NCI-H510A (cell line): ENCODE measurements around the gene MYL1.

Experiments used
- DNase-seq: peaks from one replicate; lab custom pipeline; 2025; lab: John Stamatoyannopoulos, UW

MYL1 gene

DNA sequence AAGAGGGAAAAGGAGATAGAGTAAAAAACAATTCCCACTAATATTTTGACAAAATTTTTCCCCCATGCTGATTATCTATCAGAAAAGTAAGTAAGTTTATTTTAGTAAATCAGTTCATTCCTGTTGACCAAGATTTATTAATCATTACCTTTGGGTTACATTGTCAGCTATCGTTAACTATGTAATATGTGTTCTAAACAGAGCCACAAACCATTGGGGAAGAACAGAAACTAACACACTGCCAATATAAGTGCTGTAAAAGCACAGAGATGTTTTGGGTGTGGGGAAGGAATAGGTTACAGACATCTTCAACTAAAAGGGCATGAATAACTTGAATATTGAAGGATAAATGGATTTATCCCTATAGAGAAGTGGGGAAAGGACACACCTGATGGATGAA is 47.3 kb downstream of the MYL1 start:
- DNase-seq, result no peak

DNA sequence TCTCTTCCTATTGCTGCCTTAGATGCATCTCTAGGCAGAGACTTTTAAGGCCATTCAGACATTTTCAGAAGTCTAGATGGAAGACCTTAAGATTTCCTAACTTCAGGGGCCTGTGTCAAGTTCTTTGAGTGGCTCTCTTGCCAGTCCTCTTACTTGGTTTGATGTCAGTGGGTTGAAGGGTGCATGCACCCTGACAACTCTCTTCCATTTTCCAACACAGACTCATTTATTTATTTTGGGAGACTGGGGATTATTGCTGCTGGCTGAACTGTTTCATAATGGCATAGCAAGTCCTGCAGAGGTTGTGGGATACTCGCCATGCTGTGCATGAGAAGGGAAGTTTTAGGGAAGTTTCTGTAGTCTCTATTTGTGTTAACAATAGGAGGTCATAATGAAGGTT is 50.7 kb downstream of the MYL1 start:
- DNase-seq, result no peak

DNA sequence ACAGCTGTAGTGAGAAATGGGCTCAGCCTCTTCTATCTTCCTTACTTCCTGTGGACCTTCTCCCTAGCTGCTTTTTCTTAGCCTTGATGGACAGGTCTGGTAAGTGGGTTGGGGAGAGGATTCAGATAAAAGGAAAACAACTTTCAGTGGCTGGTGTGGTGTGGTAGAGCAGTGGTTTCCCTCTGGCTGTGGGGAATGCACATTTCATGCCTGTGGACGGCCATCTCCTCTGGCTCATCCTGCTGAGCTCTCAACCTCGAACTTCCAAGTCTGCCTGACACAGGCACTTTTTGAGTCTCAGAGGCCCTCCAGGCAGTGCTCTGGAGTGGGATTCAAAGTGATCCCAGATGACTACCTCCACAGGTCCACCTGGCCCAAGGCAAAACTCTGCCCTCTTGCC is 51.1 kb downstream of the MYL1 start:
- no peak for DNase-seq

DNA sequence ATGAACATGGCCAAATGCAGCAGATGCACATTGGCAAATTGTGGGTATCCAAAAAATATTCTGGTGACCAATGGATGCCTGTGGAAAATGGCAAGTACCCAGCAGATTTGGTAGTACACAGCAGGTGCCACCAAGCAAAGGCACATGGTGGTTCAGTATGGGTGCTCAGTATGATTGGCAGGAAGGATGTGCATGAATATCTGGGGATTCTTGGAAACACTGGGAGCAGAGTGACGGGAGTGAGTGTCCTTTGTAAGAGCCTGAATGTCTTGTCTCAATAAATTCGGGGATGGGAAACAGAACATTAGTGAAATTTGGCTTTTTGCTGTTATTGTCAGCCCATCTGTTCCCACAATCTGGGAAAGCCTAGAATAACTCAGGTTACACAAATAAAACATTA is 52.9 kb downstream of the MYL1 start:
- DNase-seq, result no peak

DNA sequence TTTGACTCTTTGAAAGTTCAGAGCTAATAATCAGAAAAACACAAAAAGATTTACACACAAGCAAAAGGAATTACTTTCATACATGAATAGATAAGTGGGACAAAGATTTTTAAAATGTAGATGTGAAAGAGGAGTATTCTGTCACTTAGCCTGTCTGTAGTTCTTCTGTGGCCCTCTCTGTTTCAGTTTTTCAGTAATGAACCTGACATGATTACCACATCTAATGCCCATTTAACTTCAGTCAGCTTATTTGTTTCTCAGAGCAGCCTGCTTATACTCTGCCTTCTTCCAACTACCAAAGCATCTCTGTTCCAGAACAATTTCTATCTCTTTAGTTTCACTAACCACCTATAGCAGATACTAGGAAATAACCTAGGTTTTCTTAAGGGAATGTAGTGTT is 55.3 kb downstream of the MYL1 start:
- DNase-seq, result no peak

DNA sequence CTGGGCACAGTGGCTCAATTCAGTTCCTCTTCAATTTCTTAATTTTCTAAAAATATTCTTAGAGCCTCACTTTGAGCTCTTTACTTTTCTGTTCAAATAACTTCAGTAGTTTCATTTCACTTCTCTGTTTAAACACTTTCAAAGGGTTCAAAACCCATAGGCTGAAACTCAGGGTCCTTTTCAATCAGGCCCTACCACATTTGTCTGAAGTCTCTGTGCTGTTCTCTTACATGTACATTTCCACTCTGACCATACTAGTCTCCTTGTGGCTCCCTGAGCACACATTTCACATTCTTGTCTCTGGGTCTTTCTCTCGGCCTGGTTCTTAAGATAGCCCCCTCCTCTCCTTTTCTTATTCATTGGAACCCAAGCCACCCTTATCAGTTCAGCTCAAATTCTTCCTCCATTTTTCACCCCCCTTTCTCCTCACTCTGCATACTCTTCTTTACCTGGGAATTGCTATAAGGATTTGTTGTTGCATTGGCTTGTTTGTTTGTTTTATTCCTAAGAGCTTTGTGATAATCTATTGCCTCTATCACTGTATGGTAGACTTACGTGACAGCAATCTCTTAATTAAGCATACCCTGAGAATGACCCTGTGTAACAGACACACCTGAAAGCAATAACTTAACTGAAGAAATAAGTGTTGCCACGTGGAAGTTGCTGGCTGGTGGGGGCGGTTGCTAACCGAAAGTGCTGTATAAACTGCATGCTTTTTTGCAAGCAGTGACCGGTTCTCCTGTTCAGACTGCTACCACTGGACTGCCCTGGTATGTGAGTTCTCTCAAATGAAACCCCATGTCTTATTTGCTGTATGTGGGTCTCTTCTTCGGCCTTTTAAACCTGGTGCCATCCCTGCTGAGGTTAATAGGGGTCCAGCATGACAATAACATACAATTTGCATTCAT is 62.0 kb downstream of the MYL1 start:
- DNase-seq, result no peak

DNA sequence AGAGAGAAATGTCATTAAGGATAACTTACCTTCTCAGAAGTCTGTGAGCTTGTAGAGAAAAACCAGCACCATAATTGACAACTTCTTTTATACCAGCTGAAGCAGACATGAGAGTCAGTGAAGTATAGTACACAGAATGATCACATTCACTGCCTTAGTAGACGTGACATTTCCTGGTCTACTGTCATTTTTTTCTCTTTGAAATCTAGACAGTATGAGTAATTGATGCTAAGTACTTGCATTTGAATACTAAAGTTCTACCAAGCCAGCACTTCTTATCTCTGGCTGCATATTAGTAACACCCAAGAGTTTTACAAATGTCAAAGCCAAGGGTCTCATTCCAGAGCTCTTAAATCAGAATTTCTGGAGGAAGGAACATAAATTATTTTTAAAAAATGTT is 64.4 kb downstream of the MYL1 start:
- no peak for DNase-seq
